Endodermal cell (in vitro differentiated cells): ENCODE data around the gene SKA2. TPM values are rescaled to one million over a fixed set of nuclear protein-coding genes. Genes with fewer than 3 reads are reported as not detected.

Source experiments
- DNase-seq: peaks from one replicate; pipeline ENCODE4 v3.0.0-alpha.2; 2017
- H3K27ac ChIP-seq: 2 replicates; pipeline ENCODE4 v1.5.1; 2013; ENCODE audit warnings: mild to moderate bottlenecking, low read depth, low read length, moderate library complexity
- H3K27me3 ChIP-seq: 2 replicates; pipeline ENCODE4 v1.6.1; 2013; ENCODE audit warnings: mild to moderate bottlenecking, low read length, moderate library complexity; ENCODE audit not compliant: insufficient read depth, control insufficient read depth, poor library complexity, severe bottlenecking
- H3K36me3 ChIP-seq: 2 replicates; pipeline ENCODE4 v1.7.0; 2013; ENCODE audit warnings: mild to moderate bottlenecking, low read length, moderate library complexity; ENCODE audit not compliant: control insufficient read depth, insufficient read depth
- H3K4me1 ChIP-seq: one replicate; pipeline ENCODE4 v1.7.0; 2013; ENCODE audit warnings: low read length; ENCODE audit not compliant: control insufficient read depth, insufficient read depth
- H3K4me3 ChIP-seq: 2 replicates; pipeline ENCODE4 v1.5.1; 2013; ENCODE audit warnings: mild to moderate bottlenecking, low read length, moderate library complexity
- H3K9ac ChIP-seq: 2 replicates; pipeline ENCODE4 v1.6.1; 2013; ENCODE audit warnings: mild to moderate bottlenecking, low read length, moderate library complexity; ENCODE audit not compliant: poor library complexity, severe bottlenecking; ENCODE audit errors: extremely low read depth
- H3K9me3 ChIP-seq: 2 replicates; pipeline ENCODE4 v1.6.1; 2013; ENCODE audit warnings: mild to moderate bottlenecking, low read length, moderate library complexity; ENCODE audit not compliant: control insufficient read depth
- H3K27ac Mint-ChIP-seq: 2 replicates; pipeline ENCODE4 v1.8.0; 2020; ENCODE audit warnings: mixed read lengths
- H3K27me3 Mint-ChIP-seq: 2 replicates; pipeline ENCODE4 v1.8.0; 2021; ENCODE audit warnings: mild to moderate bottlenecking, mixed read lengths; ENCODE audit not compliant: insufficient read depth
- H3K36me3 Mint-ChIP-seq: 2 replicates; pipeline ENCODE4 v1.8.0; 2020; ENCODE audit warnings: low read depth, mixed read lengths
- H3K4me1 Mint-ChIP-seq: 2 replicates; pipeline ENCODE4 v1.8.0; 2020; ENCODE audit warnings: mixed read lengths
- H3K4me3 Mint-ChIP-seq: 2 replicates; pipeline ENCODE4 v1.8.0; 2020; ENCODE audit warnings: mild to moderate bottlenecking, moderate library complexity, mixed read lengths
- H3K9me3 Mint-ChIP-seq: 2 replicates; pipeline ENCODE4 v1.8.0; 2020; ENCODE audit warnings: mild to moderate bottlenecking, mixed read lengths
- CTCF ChIP-seq: fragments of 200-600 bp; sonication (generic); conservative IDR thresholded peaks from 2 replicates; pipeline ENCODE4 v1.5.0; 2021; ENCODE audit warnings: antibody characterized with exemption, mild to moderate bottlenecking
- WGBS, 2 experiments: methylation state at CpG; one replicate each; pipeline versions ENCODE4 v1.1.5 to v1.1.7; 2013; ENCODE audit warnings: missing lambda C conversion rate in 2 of 2, mixed read lengths in 1 of 2; ENCODE audit not compliant: insufficient coverage in 1 of 2, insufficient read length in 1 of 2; 5-methylcytosine and 5-hydroxymethylcytosine counted together
- total RNA-seq, 2 donors: library from RNA; stranded (reverse); fragmentation: NEBNext Ultra II Directional in 1 of 2; extraction: Animal tissue kit (Norgen Biotek cat#: 25700) in 1 of 2; gene quantifications; 2 replicates in 1 of 2; 3 replicates in 1 of 2; pipeline ENCODE4 v1.2.1, GENCODE V29; 2021

SKA2 gene
- total RNA-seq, 2 donors from 2014 or later, result 62.4 to 67.3 TPM

GRCh38 chr17:59107306-59107670, 47.7 kb downstream of the SKA2 start:
- Mint-ChIP-seq H3K27me3 (no peaks in the 10 kb centered on the region), H3K36me3 (peaks cover 27% of the 10 kb centered on the region), H3K9me3 (no peaks in the 10 kb centered on the region), H3K27ac (peak overlapping the region; percentile 93), H3K4me1 (peaks cover 8% of the 10 kb centered on the region), H3K4me3 (peak overlapping the region; percentile 91)
- Histone ChIP-seq H3K9ac (peak overlapping the region; percentile 75), H3K9me3 (no peaks in the 10 kb centered on the region), H3K36me3 (peaks cover 28% of the 10 kb centered on the region), H3K27me3 (no peaks in the 10 kb centered on the region), H3K4me3 (peak overlapping the region; percentile 98), H3K4me1 (no peaks in the 10 kb centered on the region), H3K27ac (peak overlapping the region; percentile 87)
- TF ChIP-seq CTCF, result no peak
- 6% methylated on average over 9 of the region's 10 CpGs for WGBS, 2 experiments
- DNase-seq, result no peak

- DNase-seq, result peak; percentile 100
- Mint-ChIP-seq H3K9me3 (no peaks in the 10 kb centered on the region), H3K4me1 (peaks cover 8% of the 10 kb centered on the region), H3K27ac (peak within 1 kb of the TSS; percentile 93), H3K36me3 (peaks cover 23% of the 10 kb centered on the region), H3K27me3 (no peaks in the 10 kb centered on the region), H3K4me3 (peak within 1 kb of the TSS; percentile 91)
- no peaks in the 10 kb centered on the region for H3K4me1 ChIP-seq
- H3K27ac ChIP-seq, result peak within 1 kb of the TSS; percentile 87
- WGBS, 2 experiments, result 0% methylated on average over 14 to 89 of the region's 89 CpGs
- peak within 1 kb of the TSS; percentile 98 for H3K4me3 ChIP-seq
- TF ChIP-seq CTCF, result peak; percentile 25
- H3K9me3 ChIP-seq, result no peaks in the 10 kb centered on the region
- no peaks in the 10 kb centered on the region for H3K27me3 ChIP-seq
- H3K36me3 ChIP-seq, result peaks cover 26% of the 10 kb centered on the region
- peak within 1 kb of the TSS; percentile 75 for H3K9ac ChIP-seq
These were observed 48.3 kb downstream of the SKA2 start, which contains the start of gene TRIM37 for GRCh38 chr17:59106463-59107305. Gene TRIM37, minus strand, starts transcription at chr17:59106880. Its CDS starts 419 bp downstream, at chr17:59106461.

- Mint-ChIP-seq H3K9me3 (no peaks in the 10 kb centered on the region), H3K36me3 (peaks cover 23% of the 10 kb centered on the region), H3K27me3 (no peaks in the 10 kb centered on the region), H3K27ac (peak overlapping the region; percentile 90), H3K4me1 (peaks cover 8% of the 10 kb centered on the region), H3K4me3 (peak overlapping the region; percentile 91)
- Histone ChIP-seq H3K36me3 (peaks cover 22% of the 10 kb centered on the region), H3K9ac (peak overlapping the region; percentile 75), H3K4me3 (peak overlapping the region; percentile 98), H3K27ac (peak overlapping the region; percentile 87), H3K4me1 (no peaks in the 10 kb centered on the region), H3K9me3 (no peaks in the 10 kb centered on the region), H3K27me3 (no peaks in the 10 kb centered on the region)
- TF ChIP-seq CTCF, result no peak
- 0 to 1% methylated on average over 9 to 18 of the region's 18 CpGs for WGBS, 2 experiments
- DNase-seq, result peak; percentile 84
These were observed 49.0 kb downstream of the SKA2 start for GRCh38 chr17:59105852-59106462.
